ENCODE results near the gene PLXNC1.

Gene PLXNC1

DNA sequence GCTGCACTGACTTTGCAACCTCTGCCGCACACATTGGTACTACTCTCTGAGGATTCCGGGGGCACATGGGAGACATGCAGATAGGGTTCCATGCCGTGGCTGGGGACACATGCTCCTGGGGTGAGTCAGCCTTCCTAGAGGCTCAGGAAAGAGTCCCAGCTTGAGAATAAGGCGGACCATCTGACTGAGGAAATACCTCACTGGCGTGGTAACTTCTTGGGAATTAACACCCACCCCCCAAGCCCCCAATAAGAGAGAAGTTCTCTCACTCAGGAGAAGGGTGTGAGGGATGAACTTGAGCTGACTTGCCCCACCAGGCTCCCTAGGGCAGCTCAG is 23.2 kb downstream of the PLXNC1 start:
- Histone ChIP-seq H3K9ac (ENCODE audit: low read length) (no peak overlapping the region), H3K36me3 (ENCODE audit: control insufficient read depth, insufficient read depth, low read length) (no peaks in the 10 kb centered on the region), H3K4me3 (ENCODE audit: low read depth, low read length) (no peak overlapping the region), H3K27me3 (ENCODE audit: control insufficient read depth, insufficient read depth, low read length) (peaks cover 98% of the 10 kb centered on the region), H3K9me3 (ENCODE audit: control insufficient read depth, insufficient read depth, low read depth, low read length) (no peaks in the 10 kb centered on the region), H3K27ac (ENCODE audit: low read depth, low read length) (no peak overlapping the region), H3K4me1 (ENCODE audit: control insufficient read depth, insufficient read depth, low read length) (peaks cover 23% of the 10 kb centered on the region)

DNA sequence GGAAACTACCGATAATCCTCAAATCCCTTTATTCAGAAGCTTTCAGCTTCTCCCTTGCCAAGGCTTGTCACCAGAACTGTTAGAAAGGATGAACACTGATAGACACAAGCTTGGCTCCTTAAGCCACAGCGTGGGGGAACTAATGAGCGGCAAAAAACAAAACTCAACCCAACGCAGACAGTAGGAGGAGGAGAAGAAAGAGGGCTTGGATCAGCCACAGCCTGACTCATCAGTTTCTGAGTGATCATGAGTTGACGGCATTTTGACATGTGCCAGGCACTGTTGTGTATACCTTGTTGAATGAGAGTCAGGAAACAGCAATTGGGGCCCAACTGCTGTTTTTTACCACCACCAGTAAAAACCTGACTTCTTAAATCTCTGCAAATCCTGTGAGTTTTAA is 23.7 kb downstream of the PLXNC1 start:
- Histone ChIP-seq H3K9ac (ENCODE audit: low read length) (no peak overlapping the region), H3K4me3 (ENCODE audit: low read depth, low read length) (no peak overlapping the region), H3K27me3 (ENCODE audit: control insufficient read depth, insufficient read depth, low read length) (peaks cover 93% of the 10 kb centered on the region), H3K9me3 (ENCODE audit: control insufficient read depth, insufficient read depth, low read depth, low read length) (no peaks in the 10 kb centered on the region), H3K4me1 (ENCODE audit: control insufficient read depth, insufficient read depth, low read length) (peaks cover 23% of the 10 kb centered on the region), H3K36me3 (ENCODE audit: control insufficient read depth, insufficient read depth, low read length) (no peaks in the 10 kb centered on the region), H3K27ac (ENCODE audit: low read depth, low read length) (no peak overlapping the region)

DNA sequence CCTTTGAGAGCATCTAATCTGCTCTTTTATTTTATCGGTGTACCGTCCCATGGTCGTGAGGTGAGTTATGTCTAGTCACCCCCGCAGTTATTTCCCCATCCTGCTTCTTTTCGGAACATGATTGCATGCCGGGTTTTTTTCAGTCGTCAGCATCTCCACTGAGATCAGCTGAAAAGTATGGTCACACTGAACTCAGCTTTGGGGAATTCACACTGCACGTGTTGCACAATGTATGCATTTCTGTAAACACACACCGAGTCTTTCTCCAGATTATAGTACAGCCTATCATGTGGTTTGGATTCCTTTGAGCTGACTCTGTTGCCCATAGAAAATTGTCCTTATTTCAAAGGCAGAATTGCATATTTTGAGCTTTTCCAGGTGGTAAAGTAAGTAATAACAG is 24.6 kb downstream of the PLXNC1 start:
- Histone ChIP-seq H3K27me3 (ENCODE audit: control insufficient read depth, insufficient read depth, low read length) (peaks cover 84% of the 10 kb centered on the region), H3K9ac (ENCODE audit: low read length) (no peak overlapping the region), H3K27ac (ENCODE audit: low read depth, low read length) (no peak overlapping the region), H3K36me3 (ENCODE audit: control insufficient read depth, insufficient read depth, low read length) (no peaks in the 10 kb centered on the region), H3K4me3 (ENCODE audit: low read depth, low read length) (no peak overlapping the region), H3K9me3 (ENCODE audit: control insufficient read depth, insufficient read depth, low read depth, low read length) (peaks cover 5% of the 10 kb centered on the region; the same call in 1 of the 2 replicates), H3K4me1 (ENCODE audit: control insufficient read depth, insufficient read depth, low read length) (peaks cover 23% of the 10 kb centered on the region)

DNA sequence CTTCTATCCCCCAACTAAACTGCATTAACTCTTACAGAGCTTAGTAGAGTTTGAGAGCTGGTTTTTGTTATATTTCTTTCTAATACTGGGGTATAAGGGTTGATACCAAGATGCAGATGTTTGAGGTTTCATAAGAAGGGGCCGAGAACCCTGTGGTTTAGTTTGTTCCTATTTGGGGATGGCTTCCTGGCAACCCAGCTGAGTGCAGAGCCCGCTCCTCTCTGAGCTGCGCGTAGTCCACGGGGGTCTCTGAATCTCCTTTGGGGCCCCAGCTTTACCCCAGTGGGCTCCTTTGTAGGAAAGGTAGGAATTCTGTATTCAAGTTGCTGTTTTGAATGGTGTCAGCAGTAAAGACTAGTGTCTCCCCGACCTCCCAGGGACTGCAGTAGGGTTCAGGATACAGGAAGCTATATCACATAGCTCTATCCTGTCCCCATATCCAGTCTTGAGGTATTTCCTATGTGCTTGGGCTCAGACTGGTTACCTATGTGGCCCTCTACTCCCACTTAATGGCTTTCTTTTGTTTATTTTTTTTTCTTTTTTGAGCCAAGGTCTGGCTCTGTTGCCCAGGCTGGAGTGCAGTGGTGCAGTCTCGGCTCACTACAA is 25.4 kb downstream of the PLXNC1 start:
- Histone ChIP-seq H3K9me3 (ENCODE audit: control insufficient read depth, insufficient read depth, low read depth, low read length) (peaks cover 7% of the 10 kb centered on the region; the same call in 1 of the 2 replicates), H3K36me3 (ENCODE audit: control insufficient read depth, insufficient read depth, low read length) (no peaks in the 10 kb centered on the region), H3K27me3 (ENCODE audit: control insufficient read depth, insufficient read depth, low read length) (peaks cover 76% of the 10 kb centered on the region), H3K4me1 (ENCODE audit: control insufficient read depth, insufficient read depth, low read length) (peaks cover 17% of the 10 kb centered on the region; the same call in 1 of the 2 replicates), H3K27ac (ENCODE audit: low read depth, low read length) (no peak overlapping the region), H3K9ac (ENCODE audit: low read length) (no peak overlapping the region), H3K4me3 (ENCODE audit: low read depth, low read length) (no peak overlapping the region)

DNA sequence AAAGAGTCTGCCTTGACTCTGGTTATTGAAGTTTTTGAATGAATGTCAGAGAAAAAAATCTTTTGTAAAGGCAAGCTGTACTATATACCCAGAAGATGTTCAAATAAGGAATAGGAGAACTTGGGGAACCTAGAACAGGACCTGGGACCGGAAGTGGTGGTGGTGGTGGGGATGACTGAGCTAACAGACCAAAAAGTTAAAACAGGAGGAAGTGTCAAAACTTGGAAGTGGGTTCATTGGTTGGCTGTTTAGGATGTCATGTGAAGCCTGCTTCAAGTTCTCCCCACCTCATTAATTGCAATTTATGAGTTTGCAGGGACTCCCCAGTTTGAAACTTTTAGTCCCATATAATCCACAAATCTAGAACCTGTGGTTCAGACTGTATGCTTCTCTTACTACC is 26.2 kb downstream of the PLXNC1 start:
- no peak overlapping the region for H3K27ac ChIP-seq (ENCODE audit: low read depth, low read length)
- no peaks in the 10 kb centered on the region for H3K36me3 ChIP-seq (ENCODE audit: control insufficient read depth, insufficient read depth, low read length)
- H3K27me3 ChIP-seq (ENCODE audit: control insufficient read depth, insufficient read depth, low read length) = peaks cover 68% of the 10 kb centered on the region
- no peak overlapping the region for H3K9ac ChIP-seq (ENCODE audit: low read length)
- H3K4me3 ChIP-seq (ENCODE audit: low read depth, low read length) = no peak overlapping the region
- H3K9me3 ChIP-seq (ENCODE audit: control insufficient read depth, insufficient read depth, low read depth, low read length) = peaks cover 7% of the 10 kb centered on the region; the same call in 1 of the 2 replicates
- peaks cover 12% of the 10 kb centered on the region; the same call in 1 of the 2 replicates for H3K4me1 ChIP-seq (ENCODE audit: control insufficient read depth, insufficient read depth, low read length)

DNA sequence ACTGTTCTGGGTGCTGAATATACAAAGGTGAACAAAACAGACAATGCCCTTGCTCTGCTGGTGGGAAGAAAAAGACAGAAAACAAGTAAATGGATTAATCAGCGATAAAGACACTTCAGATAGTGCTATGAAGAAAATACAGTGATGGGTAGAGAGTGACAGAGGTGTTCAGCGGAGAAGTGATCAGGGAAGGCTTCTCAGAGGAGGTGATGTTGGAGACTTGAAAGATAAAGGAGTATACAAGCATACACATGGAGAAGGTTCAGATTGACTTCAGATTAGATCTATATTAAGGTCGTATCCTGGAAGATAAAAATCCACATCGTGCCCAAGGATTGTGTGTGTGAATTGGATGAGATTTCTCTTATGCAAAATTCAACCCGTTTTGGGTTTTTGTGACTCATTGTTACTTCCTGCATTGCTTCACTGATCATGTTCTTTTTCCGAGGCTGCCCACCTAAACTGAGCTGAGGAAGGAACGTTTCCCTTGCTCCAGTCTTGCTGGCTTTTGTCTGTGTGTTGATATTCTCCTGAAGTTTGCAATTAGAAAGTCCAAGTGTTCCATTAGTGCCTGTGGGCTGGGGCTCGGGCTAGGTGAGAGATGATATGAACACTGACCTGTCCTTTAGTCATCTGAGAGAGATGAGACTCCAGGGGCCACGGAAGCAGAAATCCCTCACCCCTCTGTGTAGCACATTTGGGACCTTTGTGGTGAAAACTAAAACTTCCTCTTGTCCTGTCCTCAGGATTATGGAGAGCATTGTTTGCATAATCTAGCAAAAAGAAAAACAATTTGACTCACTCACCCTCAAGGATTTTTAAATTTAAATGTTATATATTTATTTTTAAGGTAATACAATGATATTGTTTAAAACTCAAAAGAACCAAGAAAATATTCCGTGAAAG is 27.6 kb downstream of the PLXNC1 start:
- Histone ChIP-seq H3K27ac (ENCODE audit: low read depth, low read length) (no peak overlapping the region), H3K4me1 (ENCODE audit: control insufficient read depth, insufficient read depth, low read length) (peaks cover 12% of the 10 kb centered on the region; the same call in 1 of the 2 replicates), H3K9ac (ENCODE audit: low read length) (no peak overlapping the region), H3K9me3 (ENCODE audit: control insufficient read depth, insufficient read depth, low read depth, low read length) (peaks cover 7% of the 10 kb centered on the region; the same call in 1 of the 2 replicates), H3K36me3 (ENCODE audit: control insufficient read depth, insufficient read depth, low read length) (no peaks in the 10 kb centered on the region), H3K4me3 (ENCODE audit: low read depth, low read length) (no peak overlapping the region), H3K27me3 (ENCODE audit: control insufficient read depth, insufficient read depth, low read length) (peaks cover 54% of the 10 kb centered on the region)

DNA sequence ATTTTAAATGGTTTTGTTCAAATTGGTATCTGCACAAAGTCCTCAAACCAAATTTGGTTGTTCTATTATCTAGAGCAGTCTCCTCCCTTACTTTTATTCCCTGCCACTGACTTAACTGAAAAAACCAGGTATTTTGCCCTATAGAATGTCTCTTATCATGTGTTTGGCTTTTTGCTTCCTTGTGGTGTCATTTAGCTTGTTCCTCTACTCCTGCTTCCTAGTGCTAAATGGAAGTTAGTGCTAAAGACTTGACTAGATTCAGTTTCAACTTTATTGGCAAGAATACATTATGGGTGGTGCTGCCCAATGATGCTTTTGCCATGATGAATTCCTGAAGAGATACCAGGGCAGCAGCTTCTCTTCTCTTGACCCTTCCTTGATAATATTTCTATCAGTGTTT is 29.7 kb downstream of the PLXNC1 start:
- no peak overlapping the region for H3K27ac ChIP-seq (ENCODE audit: low read depth, low read length)
- H3K9me3 ChIP-seq (ENCODE audit: control insufficient read depth, insufficient read depth, low read depth, low read length) = peaks cover 7% of the 10 kb centered on the region; the same call in 1 of the 2 replicates
- peaks cover 33% of the 10 kb centered on the region for H3K27me3 ChIP-seq (ENCODE audit: control insufficient read depth, insufficient read depth, low read length)
- no peaks in the 10 kb centered on the region for H3K4me1 ChIP-seq (ENCODE audit: control insufficient read depth, insufficient read depth, low read length)
- no peak overlapping the region for H3K4me3 ChIP-seq (ENCODE audit: low read depth, low read length)
- H3K9ac ChIP-seq (ENCODE audit: low read length) = no peak overlapping the region
- H3K36me3 ChIP-seq (ENCODE audit: control insufficient read depth, insufficient read depth, low read length) = no peaks in the 10 kb centered on the region

DNA sequence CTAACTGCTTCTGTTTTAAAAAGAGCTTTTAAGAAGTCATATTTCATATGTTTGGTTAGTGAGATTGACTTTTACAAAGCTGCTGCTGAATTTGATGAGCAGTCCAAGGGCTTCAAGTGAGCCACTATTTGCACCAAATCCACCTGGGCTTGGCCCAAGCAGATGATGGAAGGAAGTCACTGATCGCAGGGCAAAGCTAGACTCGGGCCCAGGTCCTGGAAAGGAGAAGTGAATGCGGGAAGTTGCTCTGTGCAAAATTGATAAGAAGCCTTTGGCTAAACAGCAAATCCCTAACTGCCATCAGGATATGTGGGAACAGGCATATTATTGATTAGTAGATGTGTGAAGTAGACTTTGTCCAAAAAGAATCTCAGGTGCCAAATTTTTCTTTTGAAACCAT is 30.5 kb downstream of the PLXNC1 start:
- no peaks in the 10 kb centered on the region for H3K4me1 ChIP-seq (ENCODE audit: control insufficient read depth, insufficient read depth, low read length)
- no peak overlapping the region for H3K9ac ChIP-seq (ENCODE audit: low read length)
- peaks cover 7% of the 10 kb centered on the region; the same call in 1 of the 2 replicates for H3K9me3 ChIP-seq (ENCODE audit: control insufficient read depth, insufficient read depth, low read depth, low read length)
- H3K27me3 ChIP-seq (ENCODE audit: control insufficient read depth, insufficient read depth, low read length) = peaks cover 25% of the 10 kb centered on the region
- no peaks in the 10 kb centered on the region for H3K36me3 ChIP-seq (ENCODE audit: control insufficient read depth, insufficient read depth, low read length)
- H3K27ac ChIP-seq (ENCODE audit: low read depth, low read length) = no peak overlapping the region
- H3K4me3 ChIP-seq (ENCODE audit: low read depth, low read length) = no peak overlapping the region

DNA sequence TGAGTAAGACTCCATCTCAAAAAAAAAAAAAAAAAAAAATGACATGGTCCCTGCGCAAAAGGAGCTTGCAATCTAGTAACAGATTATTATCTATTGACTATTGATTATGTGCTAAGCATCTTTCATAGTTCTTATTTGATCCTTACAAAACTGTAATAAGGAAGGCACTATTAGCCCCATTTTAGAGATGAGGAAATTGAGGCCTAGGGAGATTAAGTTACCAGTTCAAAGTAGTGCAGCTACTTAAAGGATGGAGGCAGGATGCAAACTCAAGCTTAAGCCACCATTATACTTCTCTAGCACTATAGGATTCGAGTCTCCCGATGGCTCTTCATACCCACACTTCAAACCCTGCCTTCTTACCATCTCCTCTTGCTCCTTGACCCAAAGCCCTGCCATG is 31.3 kb downstream of the PLXNC1 start:
- H3K36me3 ChIP-seq (ENCODE audit: control insufficient read depth, insufficient read depth, low read length) = no peaks in the 10 kb centered on the region
- peaks cover 7% of the 10 kb centered on the region; the same call in 1 of the 2 replicates for H3K9me3 ChIP-seq (ENCODE audit: control insufficient read depth, insufficient read depth, low read depth, low read length)
- peaks cover 17% of the 10 kb centered on the region for H3K27me3 ChIP-seq (ENCODE audit: control insufficient read depth, insufficient read depth, low read length)
- H3K9ac ChIP-seq (ENCODE audit: low read length) = no peak overlapping the region
- no peaks in the 10 kb centered on the region for H3K4me1 ChIP-seq (ENCODE audit: control insufficient read depth, insufficient read depth, low read length)
- no peak overlapping the region for H3K4me3 ChIP-seq (ENCODE audit: low read depth, low read length)
- no peak overlapping the region for H3K27ac ChIP-seq (ENCODE audit: low read depth, low read length)

DNA sequence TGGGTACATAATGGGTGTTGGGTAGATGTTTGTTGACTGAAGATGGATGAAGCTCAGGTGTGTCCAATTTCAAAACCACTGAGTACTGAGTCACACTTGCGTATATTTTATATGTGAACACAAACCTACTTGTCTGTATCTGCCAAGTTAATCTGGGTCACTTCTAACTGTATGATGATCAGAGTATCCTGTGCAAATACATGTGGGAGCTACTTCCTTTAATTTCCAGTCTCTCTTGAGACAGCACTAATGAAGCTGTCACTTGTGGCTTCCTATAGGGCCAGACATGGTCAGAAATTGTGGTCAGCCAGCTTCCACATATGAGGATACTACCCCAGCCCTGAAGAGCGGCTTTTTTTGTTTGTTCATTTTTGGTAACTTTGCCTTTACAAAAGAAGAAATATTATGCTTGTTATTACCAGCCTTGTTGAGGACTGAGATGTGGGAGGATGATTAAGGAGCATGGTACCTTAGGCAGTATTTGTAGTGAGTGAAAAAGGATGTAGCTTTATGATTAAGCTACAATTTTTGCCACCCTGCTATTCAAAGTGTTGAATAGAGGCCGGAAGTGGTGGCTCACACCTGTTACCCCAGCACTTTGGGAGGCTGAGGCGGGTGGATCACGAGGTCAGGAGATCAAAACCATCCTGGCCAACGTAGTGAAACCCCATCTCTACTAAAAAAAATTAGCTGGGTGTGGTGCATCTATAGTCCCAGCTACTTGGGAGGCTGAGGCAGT is 32.4 kb downstream of the PLXNC1 start:
- no peak overlapping the region for H3K4me3 ChIP-seq (ENCODE audit: low read depth, low read length)
- H3K4me1 ChIP-seq (ENCODE audit: control insufficient read depth, insufficient read depth, low read length) = 0 out of 2 replicates have a peak, but pooled peaks cover 4% of the 10 kb centered on the region
- H3K9ac ChIP-seq (ENCODE audit: low read length) = no peak overlapping the region
- H3K27me3 ChIP-seq (ENCODE audit: control insufficient read depth, insufficient read depth, low read length) = peaks cover 14% of the 10 kb centered on the region
- H3K27ac ChIP-seq (ENCODE audit: low read depth, low read length) = no peak overlapping the region
- H3K9me3 ChIP-seq (ENCODE audit: control insufficient read depth, insufficient read depth, low read depth, low read length) = peaks cover 7% of the 10 kb centered on the region; the same call in 1 of the 2 replicates
- no peaks in the 10 kb centered on the region for H3K36me3 ChIP-seq (ENCODE audit: control insufficient read depth, insufficient read depth, low read length)
